NCI-H2107 treated with DMSO at 0.1 percent for 48 hours (cell line): Measurements from ENCODE around the gene IKZF1.

Experiments
- DNase-seq: peaks from one replicate; lab custom pipeline; 2025; ENCODE audit not compliant: unreplicated experiment; lab: John Stamatoyannopoulos, UW

Gene IKZF1

GRCh38 chr7:50436133-50436806 is 131.8 kb downstream of the IKZF1 start:
- no peak for DNase-seq

- DNase-seq = no peak
Measured at GRCh38 chr7:50446542-50446960, 142.0 kb downstream of the IKZF1 start.

- no peak for DNase-seq
Measured at GRCh38 chr7:50448823-50449222, 144.3 kb downstream of the IKZF1 start.

GRCh38 chr7:50449501-50449880 is 145.0 kb downstream of the IKZF1 start:
- DNase-seq = no peak

- peak; percentile 58 for DNase-seq
Measured at GRCh38 chr7:50449881-50450589, 145.5 kb downstream of the IKZF1 start, which contains the start of gene FIGNL1. Gene FIGNL1 (minus strand): TSS chr7:50450350. CDS start chr7:50447287, 3,063 bp downstream.

GRCh38 chr7:50450590-50451032 is 146.1 kb downstream of the IKZF1 start:
- no peak for DNase-seq
